GM21390 (cell line): ENCODE data around the gene VBP1.
"Not testable (repeated sequence)": the region's sequence is repeated elsewhere in the genome, so short reads cannot be mapped to it uniquely, and the experiment has no call there.

Source experiments
- ATAC-seq: cut with Tn5 transposase; IDR thresholded peaks from one replicate; pipeline ENCODE4 v1.9.1; 2021; ENCODE audit not compliant: unreplicated experiment

VBP1 gene, protein sequence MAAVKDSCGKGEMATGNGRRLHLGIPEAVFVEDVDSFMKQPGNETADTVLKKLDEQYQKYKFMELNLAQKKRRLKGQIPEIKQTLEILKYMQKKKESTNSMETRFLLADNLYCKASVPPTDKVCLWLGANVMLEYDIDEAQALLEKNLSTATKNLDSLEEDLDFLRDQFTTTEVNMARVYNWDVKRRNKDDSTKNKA

DNA sequence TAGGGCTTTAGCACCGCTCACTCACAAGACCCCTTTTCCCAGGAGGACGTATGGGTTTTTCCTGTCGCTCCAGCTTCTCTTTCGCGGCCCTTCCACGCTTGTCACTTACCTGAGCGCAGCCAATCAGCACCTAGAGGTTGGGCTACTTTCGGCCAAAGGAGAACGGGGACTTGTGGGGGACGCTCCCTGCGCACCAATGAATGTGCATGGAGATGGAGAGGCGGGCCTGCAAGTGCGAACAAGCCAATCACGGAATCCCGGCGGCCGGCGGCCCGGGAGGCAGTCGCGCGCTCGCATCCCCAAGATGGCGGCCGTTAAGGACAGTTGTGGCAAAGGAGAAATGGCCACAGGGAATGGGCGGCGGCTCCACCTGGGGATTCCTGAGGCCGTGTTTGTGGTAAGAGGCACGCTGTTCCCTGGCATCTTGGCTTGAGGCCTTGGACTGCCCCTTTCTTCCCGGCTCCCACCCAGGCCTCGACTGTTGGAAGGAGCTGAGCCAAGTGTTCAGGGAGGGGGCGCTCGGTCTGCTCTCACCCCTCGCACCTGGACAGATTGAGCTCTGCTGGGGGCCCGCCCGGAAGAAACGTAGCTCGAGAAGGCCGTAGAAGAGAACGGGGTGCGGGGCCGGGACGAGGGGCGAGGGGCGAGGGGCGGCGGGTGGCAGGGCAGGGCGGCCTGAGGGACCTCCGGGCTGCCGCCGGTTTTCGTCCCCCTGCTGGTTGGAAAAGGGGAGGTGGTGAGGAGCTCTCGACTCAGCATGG lies at the start of gene VBP1:
TSS of gene VBP1 (plus strand) at position 282 of the 761 bp plus-strand sequence. CDS start at position 305, 23 bp downstream.
- ATAC-seq: peak; percentile 95

DNA sequence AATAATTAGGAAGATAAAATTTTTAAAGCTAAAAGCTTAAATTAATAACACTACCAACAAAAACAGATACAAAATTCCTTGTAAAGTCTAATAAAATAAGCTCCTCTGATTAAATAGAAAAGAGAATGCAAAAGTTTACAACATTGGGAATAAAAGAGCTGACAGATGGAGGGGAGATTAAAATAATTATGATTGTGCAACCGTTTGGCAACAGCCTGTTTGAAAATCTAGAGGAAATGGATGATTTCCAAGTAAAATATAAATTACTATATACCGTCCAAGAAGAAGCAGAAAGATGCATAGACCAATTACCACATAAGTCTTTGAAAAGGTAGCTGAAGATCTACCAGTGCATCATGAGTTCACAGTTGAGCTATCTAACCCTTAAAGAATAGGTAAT lies 46.4 kb upstream of the VBP1 start:
- ATAC-seq: no peak

DNA sequence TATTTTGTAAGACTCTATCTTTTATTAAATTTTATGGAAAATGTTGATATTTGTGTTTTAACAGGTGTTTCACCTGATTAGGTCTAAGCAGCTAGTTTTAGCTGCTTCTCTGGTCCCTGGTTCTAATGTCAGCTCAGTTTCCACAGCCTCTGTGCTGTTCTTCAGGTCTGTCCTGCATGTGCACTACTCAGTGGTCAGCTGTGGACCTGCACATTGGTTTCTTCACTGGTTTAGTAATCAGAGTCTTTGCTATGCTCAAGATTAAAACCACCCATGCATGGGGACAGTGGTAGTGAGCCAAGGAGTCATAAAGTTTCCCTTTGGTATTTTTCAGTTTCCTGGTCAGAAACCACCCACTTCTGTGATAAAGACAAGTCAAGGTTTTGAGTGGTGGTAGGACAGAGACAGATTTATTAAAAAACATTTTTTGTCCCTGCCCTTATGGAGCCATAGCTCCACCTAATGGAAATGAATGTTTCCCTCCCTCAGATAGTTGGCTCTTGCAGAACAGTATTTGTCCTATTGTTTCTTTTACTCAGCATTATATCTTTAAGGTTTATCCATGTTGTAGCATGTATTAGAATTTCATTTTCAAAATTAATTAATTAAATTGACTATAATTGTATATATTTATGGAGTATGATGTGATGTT lies 36.8 kb upstream of the VBP1 start:
- no peak for ATAC-seq

DNA sequence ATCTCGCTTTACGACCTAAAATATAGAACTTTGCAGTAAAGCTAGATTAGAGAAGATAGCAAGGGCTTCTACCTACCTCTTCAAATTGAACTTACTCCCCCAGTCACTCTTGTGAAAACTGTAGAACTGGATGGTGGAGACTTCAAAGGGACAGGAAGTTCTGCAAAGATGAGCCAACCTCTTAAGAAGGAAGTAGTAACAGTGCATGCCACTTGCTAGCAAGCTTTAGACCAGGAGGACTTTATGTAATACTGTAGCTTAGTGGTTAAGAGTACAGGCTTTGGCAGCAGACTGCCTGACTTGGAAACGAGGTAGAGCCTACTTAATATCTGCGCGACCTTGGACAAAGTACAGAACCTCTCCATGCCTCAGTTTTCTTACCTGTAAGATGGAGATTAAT lies 27.5 kb upstream of the VBP1 start:
- no peak for ATAC-seq

DNA sequence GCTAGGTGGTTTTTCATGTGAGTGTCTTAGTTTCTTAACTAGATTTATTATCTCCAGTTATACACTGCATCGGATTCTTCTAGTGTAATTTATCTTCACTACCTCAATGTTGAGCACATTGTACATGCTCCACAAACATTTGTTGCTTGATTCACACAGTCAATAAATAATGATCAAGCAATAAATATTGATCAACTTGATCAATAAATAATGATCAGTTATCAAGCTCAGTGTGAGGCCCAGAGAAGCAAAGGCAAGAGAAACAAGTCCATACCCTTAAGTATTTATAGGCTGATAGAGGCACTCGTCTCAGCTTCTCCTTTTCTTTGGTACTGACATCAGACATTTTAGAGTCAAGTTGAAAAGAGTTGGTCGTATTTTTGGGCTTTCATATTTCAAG lies 5.1 kb upstream of the VBP1 start:
- no peak for ATAC-seq

DNA sequence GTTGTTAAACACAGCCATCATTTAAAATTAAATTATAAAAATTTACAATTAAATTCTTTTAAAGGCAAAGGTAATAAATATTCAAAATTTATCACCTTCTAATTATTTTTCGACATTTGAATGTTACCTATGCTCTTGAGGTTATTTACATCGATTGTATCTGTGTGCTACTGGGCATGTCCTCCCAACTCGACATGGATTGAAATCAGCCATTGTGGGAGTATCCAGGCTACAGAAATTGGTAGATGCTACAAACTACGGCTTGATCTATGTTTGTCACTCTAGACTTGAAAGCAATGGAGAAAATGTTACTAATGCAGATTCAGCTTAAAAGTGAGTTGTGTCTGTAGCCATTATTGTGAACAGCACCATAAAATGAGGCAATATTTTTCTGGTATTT lies 2.5 kb upstream of the VBP1 start:
- no peak for ATAC-seq

DNA sequence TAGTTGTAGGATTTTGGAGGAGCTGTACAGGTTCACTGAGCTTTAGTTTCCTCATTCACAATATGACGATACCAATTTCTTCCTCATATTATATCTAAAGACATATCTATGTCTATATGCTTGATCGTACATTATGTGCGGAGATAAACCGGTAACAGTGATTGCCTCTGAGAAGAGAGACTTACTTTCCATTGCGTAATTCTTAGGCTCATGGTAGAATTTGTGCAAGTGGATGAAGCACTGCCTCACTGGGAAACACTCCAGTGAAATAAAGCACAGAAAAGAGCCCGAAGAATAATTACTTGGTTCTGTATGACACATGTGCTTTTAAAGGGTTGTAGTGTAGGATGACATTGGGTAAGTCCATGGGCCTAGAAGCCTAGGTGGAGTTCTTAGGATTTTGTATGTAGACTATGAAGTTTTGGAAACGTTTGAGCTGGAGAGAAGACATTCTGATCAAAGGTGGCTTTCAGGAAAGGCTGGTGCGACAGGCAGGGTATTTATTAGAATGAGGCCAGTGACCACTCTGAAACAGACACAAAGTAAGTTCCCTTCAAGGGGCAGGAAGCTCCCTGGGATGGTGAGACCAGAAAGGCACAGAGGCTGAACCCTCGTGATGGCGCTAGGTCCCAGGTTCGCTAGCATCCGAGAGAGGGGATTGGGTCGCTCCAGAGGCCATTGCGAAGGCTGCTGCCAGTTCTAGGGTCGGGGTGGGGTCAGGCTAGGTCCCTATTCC lies 649 bp upstream of the VBP1 start:
- peak; percentile 32 for ATAC-seq

DNA sequence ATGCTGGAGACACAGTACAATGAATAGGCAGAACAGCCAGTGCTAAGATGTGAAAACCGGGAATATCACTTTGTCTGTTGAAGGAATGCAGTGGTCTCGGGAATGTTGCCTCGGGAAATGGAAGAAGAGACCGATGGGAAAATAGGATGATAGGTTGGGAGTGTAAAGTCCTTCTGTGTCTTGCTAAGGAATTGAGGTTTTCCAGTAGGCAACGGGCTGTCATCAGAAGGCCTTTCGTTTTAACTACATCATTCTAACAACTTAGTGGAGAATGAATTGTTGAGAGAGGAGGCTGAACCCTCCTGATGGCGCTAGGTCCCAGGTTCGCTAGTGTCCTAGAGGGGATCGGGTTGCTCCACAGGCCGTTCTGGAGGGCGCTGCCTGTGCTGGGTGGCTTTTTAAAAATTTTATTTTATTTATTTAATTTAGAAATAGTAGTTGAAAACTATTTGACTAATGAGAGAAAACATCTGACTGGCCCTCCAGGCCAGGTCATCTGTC lies 730 bp downstream of the VBP1 start:
- no peak for ATAC-seq

DNA sequence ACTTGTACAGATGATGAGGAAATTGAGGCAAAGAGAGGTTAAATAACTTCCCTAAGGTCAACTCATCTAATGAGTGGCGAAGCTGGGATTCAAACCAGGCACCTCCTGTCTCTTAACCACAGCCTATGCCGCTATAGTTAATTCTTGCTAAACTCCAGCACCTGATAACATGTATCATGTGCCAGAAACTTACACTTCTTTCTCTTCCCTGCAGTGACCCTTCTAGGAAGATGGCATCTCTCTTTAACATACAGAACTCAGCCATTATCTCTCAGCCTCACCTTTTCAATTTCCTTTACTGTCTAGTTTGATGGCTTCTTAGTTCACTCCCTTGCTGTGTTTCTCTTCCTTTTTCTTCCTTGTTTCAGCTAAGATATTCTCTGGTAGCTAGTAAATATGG lies 2.5 kb downstream of the VBP1 start:
- no peak for ATAC-seq

DNA sequence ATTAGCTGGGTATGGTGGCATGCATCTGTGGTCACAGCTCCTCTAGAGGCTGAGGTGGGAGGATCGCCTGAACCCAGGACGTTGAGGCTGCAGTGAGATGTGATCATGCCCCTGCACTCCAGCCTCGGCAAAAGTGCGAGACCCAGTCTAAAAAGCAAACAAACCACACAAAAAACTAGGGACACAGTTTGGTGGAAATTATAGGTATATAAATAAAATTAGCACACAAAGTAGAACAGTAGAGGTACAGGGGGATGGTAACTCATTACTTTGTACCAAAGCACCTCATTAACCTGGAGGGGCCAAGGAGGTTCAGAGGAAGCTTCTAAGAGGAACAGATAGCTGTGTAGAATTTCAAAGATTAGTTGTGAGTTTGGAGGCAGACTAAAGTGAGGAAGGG lies 5.1 kb downstream of the VBP1 start:
- no peak for ATAC-seq

DNA sequence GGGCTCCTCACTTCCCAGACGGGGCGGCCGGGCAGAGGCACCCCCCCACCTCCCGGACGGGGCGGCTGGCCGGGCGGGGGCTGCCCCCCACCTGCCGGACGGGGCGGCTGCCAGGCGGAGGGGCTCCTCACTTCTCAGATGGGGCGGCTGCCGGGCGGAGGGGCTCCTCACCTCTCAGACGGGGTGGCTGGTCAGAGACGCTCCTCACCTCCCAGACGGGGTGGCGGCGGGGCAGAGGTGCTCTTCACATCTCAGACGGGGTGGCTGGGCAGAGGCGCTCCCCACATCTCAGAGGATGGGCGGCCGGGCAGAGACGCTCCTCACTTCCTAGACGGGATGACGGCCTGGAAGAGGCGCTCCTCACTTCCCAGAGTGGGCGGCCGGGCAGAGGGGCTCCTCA lies 7.5 kb downstream of the VBP1 start:
- ATAC-seq: not testable (repeated sequence)

DNA sequence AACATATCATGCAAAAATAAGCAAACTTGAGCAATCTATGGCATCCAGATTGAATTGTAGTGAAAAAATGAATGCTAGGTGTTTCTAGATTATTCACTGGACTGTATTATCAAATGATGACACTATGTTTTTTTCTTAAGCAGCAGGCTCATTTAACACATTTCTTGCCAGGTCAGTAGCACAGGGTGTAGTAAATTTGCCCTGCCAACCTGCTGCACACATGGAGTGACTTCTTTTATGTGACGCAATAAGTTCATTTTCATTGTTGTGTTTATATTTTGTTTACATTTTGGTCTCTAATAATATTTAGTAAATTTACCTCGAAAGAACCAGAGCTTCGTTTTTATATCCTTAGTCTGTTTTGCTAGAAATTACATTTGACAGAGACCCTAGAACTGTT lies 9.5 kb downstream of the VBP1 start:
- ATAC-seq: no peak

DNA sequence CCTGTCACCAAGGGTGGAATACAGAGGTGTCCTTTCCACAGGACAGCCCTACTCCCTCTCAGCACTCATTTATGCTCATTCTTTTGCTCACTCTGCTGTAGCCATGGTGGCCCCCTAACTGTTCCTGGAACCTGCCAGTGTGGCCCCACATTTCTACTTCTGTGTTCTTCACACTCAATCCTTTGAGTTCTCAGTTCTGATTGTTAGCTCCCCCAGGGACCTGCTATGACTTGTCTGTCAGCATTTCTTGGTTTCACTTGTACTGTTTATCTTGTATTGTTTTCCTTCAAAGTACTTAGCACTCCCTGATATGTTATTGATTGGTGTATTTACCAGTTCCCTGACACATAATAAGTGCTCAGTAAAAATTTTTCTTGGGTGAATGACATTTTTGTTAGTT lies 14.9 kb downstream of the VBP1 start:
- peak; percentile 95 for ATAC-seq

DNA sequence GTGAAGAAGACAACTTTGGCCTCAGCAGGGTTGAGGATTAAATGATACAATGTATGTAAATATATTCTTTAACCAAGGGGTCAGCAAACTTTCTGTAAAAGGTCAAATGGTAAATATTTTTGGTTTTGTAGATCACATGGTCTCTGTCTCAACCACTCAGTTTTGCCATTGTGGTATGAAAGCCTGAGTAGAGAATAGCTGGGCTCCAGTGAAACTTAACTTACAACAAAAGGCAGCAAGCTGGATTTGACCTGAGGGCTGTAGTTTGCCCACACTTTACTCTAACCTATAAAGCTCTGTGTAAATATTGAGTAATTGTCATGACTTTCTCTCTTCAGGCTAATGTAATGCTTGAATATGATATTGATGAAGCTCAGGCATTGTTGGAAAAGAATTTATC lies 19.6 kb downstream of the VBP1 start:
- no peak for ATAC-seq

DNA sequence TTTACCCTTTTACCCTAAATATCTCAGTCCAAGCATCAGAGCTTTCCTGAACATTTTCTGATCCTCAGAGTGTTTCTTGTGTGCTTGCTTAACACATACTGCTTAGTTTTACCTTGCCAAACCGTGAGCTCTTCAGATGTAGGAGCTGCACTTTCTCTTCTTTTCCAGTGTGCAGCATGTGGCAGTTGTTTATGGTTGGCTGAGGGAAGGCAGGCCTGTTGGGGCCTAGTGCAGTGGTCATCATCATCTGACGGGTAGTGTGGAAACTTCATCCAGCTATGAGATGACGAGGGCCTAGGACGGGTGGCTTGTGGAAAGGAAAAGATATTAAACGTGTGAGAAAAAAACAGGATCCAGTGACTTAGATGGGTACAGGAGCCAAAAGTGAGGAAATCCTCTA lies 21.5 kb downstream of the VBP1 start:
- ATAC-seq: no peak

DNA sequence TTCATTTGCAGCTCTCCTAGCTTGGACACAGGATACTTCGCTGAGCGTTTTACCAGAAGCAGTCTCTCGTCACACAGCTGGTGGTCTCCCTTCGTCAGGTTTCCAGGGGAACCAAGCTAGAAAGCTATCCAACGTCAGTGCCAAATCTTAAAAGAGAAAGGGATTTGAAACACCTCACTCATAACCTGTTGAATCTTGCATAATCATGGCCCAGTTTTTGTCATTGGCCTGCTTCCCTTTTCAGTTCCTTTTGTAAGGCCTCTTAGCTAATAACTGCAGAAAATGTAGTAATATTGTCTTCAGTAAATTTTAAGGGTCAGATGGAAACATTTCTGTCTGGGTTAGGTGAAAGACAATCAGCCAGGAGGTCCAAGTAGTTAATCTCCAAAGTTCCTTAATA lies 26.0 kb downstream of the VBP1 start:
- no peak for ATAC-seq

DNA sequence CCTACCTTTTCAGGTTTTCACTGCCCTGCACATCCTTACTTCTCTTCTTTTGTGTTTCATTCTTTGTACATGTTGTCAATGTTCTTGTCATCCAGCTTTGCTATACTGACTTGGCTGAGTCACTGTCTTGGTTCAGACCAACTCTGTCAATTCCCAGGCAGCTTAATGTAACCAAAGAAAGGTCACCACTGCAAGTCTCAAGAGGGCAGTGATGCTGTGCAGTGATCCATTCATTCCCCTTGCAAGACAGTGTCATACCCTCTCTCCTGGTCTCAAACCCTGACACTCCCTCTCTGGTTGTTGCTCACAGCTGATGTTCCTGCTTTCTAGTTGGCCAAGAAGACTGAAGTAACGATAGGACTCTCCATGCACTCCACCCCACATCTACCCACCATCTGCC lies 30.5 kb downstream of the VBP1 start:
- no peak for ATAC-seq

DNA sequence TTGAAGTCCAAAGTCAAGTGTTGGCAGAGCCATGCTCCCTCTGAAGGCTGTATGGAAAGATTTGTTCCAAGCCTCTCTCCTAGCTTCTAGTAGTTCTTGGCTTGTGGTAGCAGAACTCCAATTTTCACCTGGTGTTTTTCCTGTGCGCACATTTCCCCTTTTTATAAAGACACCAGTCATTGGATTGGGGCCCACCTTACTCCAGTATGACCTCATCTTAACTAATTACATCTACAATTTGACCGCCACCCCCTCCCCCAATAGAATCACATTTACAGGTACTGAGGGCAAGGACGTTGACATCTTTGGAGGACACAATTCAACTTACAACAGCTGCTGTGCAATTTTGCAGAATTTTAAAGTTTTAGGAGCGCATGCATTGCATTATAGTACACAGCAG lies 31.2 kb downstream of the VBP1 start:
- no peak for ATAC-seq

DNA sequence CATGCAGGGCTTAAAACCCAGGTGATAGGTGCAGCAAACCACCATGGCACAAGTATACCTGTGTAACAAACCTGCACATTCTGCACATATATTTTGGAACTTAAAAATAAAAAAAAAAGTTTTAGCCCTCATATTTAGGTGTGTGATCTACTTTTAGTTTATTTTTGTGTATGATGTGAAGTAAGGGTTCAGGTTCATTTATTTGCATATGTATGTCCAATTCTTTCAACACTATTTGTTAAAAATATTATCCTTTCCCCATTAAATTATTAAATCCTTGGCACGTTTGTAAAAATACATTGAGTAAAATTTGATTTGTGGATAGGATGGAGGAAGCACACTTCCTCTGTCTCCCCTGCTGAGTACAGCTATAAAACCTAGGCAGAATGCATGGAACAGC lies 35.1 kb downstream of the VBP1 start:
- no peak for ATAC-seq

DNA sequence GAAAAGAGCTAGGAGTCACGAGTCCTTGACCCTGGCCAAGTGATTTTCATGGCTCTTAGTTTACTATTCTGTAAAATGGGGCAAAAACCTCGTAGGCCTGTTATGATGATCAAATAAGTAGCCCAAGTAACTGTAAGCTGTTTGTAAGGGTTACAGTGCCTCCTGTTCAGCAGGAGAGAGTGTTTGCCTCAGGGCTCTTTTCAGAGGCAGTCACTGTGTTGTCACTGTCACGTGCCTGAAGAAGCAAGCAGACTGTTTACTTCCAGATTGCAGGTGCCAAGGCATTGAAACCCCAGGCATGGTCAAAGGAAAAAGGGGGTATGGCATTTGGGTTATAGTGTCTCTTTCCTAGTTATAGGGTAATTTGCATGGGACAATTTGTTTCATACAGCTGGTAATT lies 43.5 kb downstream of the VBP1 start:
- no peak for ATAC-seq

DNA sequence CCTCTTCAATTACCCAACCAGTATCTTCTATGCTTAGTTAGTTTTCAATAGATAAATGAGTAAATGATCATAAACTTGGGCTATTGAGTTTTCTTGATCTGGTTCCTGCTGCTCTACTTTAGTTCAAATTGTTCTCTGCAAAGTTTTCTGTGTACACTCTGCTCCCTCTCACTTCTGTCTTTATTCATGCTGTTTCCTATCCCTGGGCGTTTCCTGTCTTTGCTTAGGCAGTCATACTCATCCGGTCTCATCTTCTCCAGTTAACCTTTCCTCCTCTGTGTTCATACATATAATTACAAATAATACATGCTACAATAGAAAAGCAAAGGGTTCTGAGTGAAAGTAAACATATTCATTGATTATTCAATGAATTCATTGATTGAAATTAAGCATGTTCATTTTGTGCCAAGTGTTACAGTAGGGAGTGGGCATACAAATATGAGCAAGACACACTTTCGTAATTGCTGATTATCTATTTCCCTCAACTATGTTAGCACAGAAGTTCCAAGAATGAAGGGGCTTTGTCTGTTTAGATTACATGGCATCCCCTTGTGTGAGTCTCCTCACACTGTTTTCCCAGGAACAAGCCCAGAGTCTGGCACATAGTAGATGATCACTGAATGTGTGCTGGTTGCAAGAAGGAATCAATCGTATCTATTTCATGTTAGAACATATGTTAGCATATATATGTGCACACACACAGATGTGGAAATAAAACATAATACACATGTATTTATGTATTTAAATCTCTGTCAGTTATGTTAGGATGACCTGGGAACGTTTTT lies 46.9 kb downstream of the VBP1 start:
- ATAC-seq: no peak
